AG09319 (cell line): ENCODE results near the gene CEACAM21.

Source experiments
- DNase-seq: peaks from one replicate; pipeline ENCODE4 v3.0.0-alpha.2; 2010; ENCODE audit warnings: low read depth; ENCODE audit errors: extremely low read depth
- TF ChIP-seq, protein P1 (sequence below): IDR thresholded peaks from 2 replicates; pipeline ENCODE4 v1.5.1; 2011; ENCODE audit warnings: low read depth, mild to moderate bottlenecking, inconsistent platforms, low read length, moderate library complexity

Gene CEACAM21

GRCh38 chr19:41586064-41586463, 10.1 kb downstream of the CEACAM21 start:
- DNase-seq = no peak
- TF ChIP-seq, protein P1, sequence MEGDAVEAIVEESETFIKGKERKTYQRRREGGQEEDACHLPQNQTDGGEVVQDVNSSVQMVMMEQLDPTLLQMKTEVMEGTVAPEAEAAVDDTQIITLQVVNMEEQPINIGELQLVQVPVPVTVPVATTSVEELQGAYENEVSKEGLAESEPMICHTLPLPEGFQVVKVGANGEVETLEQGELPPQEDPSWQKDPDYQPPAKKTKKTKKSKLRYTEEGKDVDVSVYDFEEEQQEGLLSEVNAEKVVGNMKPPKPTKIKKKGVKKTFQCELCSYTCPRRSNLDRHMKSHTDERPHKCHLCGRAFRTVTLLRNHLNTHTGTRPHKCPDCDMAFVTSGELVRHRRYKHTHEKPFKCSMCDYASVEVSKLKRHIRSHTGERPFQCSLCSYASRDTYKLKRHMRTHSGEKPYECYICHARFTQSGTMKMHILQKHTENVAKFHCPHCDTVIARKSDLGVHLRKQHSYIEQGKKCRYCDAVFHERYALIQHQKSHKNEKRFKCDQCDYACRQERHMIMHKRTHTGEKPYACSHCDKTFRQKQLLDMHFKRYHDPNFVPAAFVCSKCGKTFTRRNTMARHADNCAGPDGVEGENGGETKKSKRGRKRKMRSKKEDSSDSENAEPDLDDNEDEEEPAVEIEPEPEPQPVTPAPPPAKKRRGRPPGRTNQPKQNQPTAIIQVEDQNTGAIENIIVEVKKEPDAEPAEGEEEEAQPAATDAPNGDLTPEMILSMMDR = no peak

DNA sequence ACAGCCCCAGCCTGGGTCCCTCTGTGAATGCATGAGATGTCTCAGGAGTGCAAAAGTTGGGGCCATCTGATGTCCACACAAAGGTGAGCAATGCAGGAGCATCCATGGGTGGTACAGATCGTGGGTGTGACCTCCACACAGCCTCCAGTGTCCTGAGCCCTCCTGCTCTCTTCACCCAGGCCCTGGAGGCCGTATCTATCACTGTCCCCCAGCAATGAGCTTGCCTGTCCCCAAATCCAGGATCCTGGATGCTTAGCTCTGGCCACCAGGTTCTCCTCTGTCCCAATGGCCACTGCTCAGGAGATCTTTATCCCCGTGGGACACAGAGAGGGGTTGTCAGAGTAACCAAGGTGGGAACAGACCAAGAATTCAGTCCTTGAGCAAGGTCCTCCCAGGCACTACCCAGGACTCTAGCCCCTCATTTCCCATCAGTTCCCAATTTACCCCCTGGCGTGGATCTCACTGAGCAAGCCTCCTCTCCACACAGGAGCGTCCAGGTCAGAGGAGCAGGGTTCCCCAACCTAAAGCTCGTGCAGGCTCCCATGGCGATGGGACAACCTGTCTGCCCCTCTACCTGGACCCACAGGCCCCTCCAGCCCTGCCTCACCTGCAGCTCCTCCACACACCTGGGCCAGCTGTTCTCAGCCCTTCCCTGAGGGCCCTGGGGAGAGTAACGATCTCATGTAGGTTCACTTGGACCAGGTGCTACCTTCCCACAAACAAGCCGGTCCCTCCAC, 11.3 kb downstream of the CEACAM21 start:
- TF ChIP-seq, protein P1 = no peak
- DNase-seq = no peak

GRCh38 chr19:41587838-41588210, 11.9 kb downstream of the CEACAM21 start:
- DNase-seq = no peak
- TF ChIP-seq, protein P1 = no peak

- TF ChIP-seq, protein P1 = no peak
- no peak for DNase-seq
Observed at GRCh38 chr19:41588497-41589209, 12.7 kb downstream of the CEACAM21 start.

- no peak for DNase-seq
- TF ChIP-seq, protein P1 = no peak
Observed at GRCh38 chr19:41589371-41589770, 13.4 kb downstream of the CEACAM21 start.

DNA sequence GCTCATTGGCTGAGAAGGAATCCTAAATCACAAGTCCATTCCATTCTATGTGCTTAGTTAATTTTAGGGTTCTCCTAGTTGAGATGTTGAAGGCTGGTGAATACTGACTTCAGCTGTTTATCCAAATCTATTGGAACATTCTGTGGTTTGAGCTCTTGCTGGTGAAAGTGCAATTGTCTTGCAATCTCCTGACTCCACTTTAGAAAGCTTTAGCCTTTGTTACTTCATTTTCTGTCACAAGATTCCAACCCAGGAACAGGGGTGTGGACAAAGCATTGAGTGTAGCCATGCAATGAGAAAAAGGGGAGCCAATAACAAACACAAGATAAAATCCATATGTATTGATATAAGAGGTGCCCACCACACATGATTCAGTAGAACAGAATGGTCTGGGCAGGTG, 15.0 kb downstream of the CEACAM21 start:
- TF ChIP-seq, protein P1 = no peak
- no peak for DNase-seq

DNA sequence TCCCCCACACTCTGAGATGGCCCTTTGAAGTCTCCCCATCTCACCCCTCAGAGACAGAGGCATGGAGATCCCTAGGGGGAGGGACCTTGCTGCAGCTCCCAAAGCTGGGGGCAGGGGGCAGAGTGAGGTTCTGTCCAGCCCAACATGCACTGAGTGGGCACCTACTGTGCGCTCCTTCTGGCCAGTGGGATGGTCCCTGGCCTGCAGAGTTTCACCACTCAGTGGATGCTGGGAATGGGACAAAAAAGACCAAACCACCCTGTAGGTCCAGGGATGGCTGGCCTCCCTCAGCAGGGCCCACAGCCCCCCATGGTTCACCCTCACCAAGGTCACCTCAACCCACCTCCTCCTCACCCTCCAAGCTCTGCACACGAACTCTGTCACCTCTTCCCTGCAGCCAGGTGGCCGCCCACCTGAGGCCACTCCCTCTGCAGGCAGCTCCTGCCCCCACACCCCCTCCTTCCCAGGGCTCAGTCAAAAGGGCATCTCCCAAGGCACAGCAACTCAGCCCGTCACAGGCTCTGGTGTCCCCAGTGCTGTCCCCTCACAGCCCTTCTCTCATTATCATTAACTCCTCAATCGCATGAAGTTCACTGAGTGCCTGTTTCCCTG, 16.1 kb downstream of the CEACAM21 start:
- no peak for DNase-seq
- TF ChIP-seq, protein P1 = no peak
